B cell (primary cell): Measurements from ENCODE around the gene WDR1. TPM values are rescaled to one million over a fixed set of nuclear protein-coding genes. Genes with fewer than 3 reads are reported as not detected.

Source experiments
- ATAC-seq: fragments of 200-7000 bp; cut with Tn5 transposase; one replicate; pipeline ENCODE4 v1.10.0; 2021; ENCODE audit warnings: low read depth, mild to moderate bottlenecking, moderate number of reproducible peaks, moderate library complexity
- CTCF ChIA-PET: fragments of 350-600 bp; sonication (Branson Sonifier 250); formaldehyde crosslinking; loops from one replicate; lab custom pipeline; 2021; ENCODE audit warnings: antibody characterized with exemption, inconsistent platforms; lab: Charles Lee
- POLR2A ChIA-PET: fragments of 350-600 bp; sonication (Branson Sonifier 250); formaldehyde crosslinking; loops from one replicate; lab custom pipeline; 2021; ENCODE audit warnings: antibody characterized with exemption; lab: Charles Lee
- DNase-seq: peaks from one replicate; pipeline ENCODE4 v3.0.0; 2013
- H2AFZ ChIP-seq: 2 replicates; pipeline ENCODE4 v1.6.1; 2012; ENCODE audit warnings: mild to moderate bottlenecking, low read depth, low read length; ENCODE audit not compliant: insufficient read depth, poor library complexity, severe bottlenecking
- H3K27ac ChIP-seq, 2 donors: 1 replicate in 1 of 2; 2 replicates in 1 of 2; pipeline ENCODE4 v1.5.1; 2012 to 2013; ENCODE audit warnings: low read length in 2 of 2, mild to moderate bottlenecking in 2 of 2, moderate library complexity in 1 of 2
- H3K27me3 ChIP-seq, 4 experiments: fragments of 200-600 bp in 1 of 4; sonication (generic) in 1 of 4; replicated peaks in 1 of 4; 1 replicate in 2 of 4; 2 replicates in 2 of 4; pipeline versions ENCODE4 v1.6.1 to v1.7.0; 2013 to 2016; ENCODE audit warnings: low read length in 3 of 4, mild to moderate bottlenecking in 2 of 4, mixed read lengths in 1 of 4, moderate library complexity in 1 of 4; ENCODE audit not compliant: insufficient read depth in 4 of 4, control insufficient read depth in 3 of 4; ENCODE audit errors: control extremely low read depth in 1 of 4
- H3K36me3 ChIP-seq, 2 experiments: replicated peaks in 1 of 2; 1 replicate in 1 of 2; 2 replicates in 1 of 2; pipeline versions ENCODE4 v1.6.1 to v1.7.1; 2013; ENCODE audit warnings: low read length in 1 of 2; ENCODE audit not compliant: insufficient read depth in 2 of 2, control insufficient read depth in 1 of 2; ENCODE audit errors: control extremely low read depth in 1 of 2, extremely low read depth in 1 of 2
- H3K4me1 ChIP-seq, 2 donors: fragments of 200-600 bp in 1 of 2; sonication (generic) in 1 of 2; 1 replicate in 1 of 2; 2 replicates in 1 of 2; pipeline versions ENCODE4 v1.5.1 to v1.6.1; 2013 to 2017; ENCODE audit warnings: low read length in 2 of 2; ENCODE audit not compliant: control insufficient read depth in 2 of 2, insufficient read depth in 2 of 2
- H3K4me2 ChIP-seq: replicated peaks from 2 replicates; pipeline ENCODE3; 2012; ENCODE audit warnings: mild to moderate bottlenecking, low read depth, low read length; ENCODE audit not compliant: poor library complexity, severe bottlenecking
- H3K4me3 ChIP-seq, 5 experiments: fragments of 200-600 bp in 1 of 5; sonication (generic) in 1 of 5; 1 replicate in 3 of 5; 2 replicates in 2 of 5; pipeline versions ENCODE4 v1.5.1 to v1.7.0; 2011 to 2016; ENCODE audit warnings: low read length in 4 of 5, mild to moderate bottlenecking in 4 of 5, low read depth in 2 of 5, control low read depth in 1 of 5, moderate library complexity in 1 of 5; ENCODE audit not compliant: insufficient read depth in 1 of 5; ENCODE audit errors: control extremely low read depth in 1 of 5, extremely low read depth in 1 of 5
- H3K79me2 ChIP-seq: fragments of 200-600 bp; sonication (generic); one replicate; pipeline ENCODE4 v1.6.0; 2016; ENCODE audit warnings: low read length; ENCODE audit not compliant: control insufficient read depth, insufficient read depth
- H3K9ac ChIP-seq: fragments of 200-600 bp; sonication (generic); 2 replicates; pipeline ENCODE4 v1.6.1; 2017; ENCODE audit warnings: mild to moderate bottlenecking, low read length, moderate library complexity
- H3K9me3 ChIP-seq, 3 donors: one replicate each; pipeline versions ENCODE4 v1.6.1 to v1.7.1; 2013; ENCODE audit warnings: low read length in 2 of 3; ENCODE audit not compliant: control insufficient read depth in 2 of 3, insufficient read depth in 1 of 3; ENCODE audit errors: control extremely low read depth in 1 of 3
- H4K20me1 ChIP-seq: 2 replicates; pipeline ENCODE4 v1.6.0; 2012; ENCODE audit warnings: mild to moderate bottlenecking, low read length; ENCODE audit not compliant: insufficient read depth, control insufficient read depth, poor library complexity, severe bottlenecking
- H3K27ac Mint-ChIP-seq: one replicate; pipeline ENCODE4 v1.8.0; 2021; ENCODE audit warnings: mixed read lengths
- H3K27me3 Mint-ChIP-seq: one replicate; pipeline ENCODE4 v1.8.0; 2021; ENCODE audit warnings: mixed read lengths
- H3K4me1 Mint-ChIP-seq: one replicate; pipeline ENCODE4 v1.8.0; 2021; ENCODE audit warnings: mixed read lengths
- H3K4me3 Mint-ChIP-seq: one replicate; pipeline ENCODE4 v1.8.0; 2021; ENCODE audit warnings: mixed read lengths
- H3K9me3 Mint-ChIP-seq: one replicate; pipeline ENCODE4 v1.8.0; 2022; ENCODE audit warnings: mixed read lengths; ENCODE audit not compliant: insufficient read depth
- EZH2 ChIP-seq: IDR thresholded peaks from 2 replicates; pipeline ENCODE4 v1.6.1; 2012; ENCODE audit warnings: borderline replicate concordance, low read depth, mild to moderate bottlenecking, moderate library complexity, low read length; ENCODE audit not compliant: insufficient read depth, poor library complexity, severe bottlenecking
- WGBS: methylation state at CpG from one replicate; pipeline ENCODE4 v1.1.5; 2013; ENCODE audit warnings: missing lambda C conversion rate; ENCODE audit not compliant: insufficient coverage; 5-methylcytosine and 5-hydroxymethylcytosine counted together
- intact Hi-C: fragments of 100-400 bp; cut with micrococcal nuclease; formaldehyde crosslinking; loops from one replicate; pipeline ENCODE4 v1.10.0; 2022
- polyA plus RNA-seq: library from polyadenylated mRNA; depleted of rRNA; stranded (reverse); fragments of >200 nt; gene quantifications from 2 replicates; pipeline ENCODE4 v1.2.3, GENCODE V29; 2012
- total RNA-seq, 2 donors: library from RNA; stranded (reverse); fragments of 120-200 nt in 1 of 2; gene quantifications; 1 replicate in 1 of 2; 2 replicates in 1 of 2; pipeline versions ENCODE4 v1.2.3 to v1.2.4, GENCODE V29; 2013 to 2022
- TF ChIP-seq, protein P1 (sequence below): fragments of 200-600 bp; IDR thresholded peaks from one replicate; pipeline ENCODE4 v1.8.0; 2022; ENCODE audit warnings: antibody characterized with exemption, mild to moderate bottlenecking

WDR1 gene
- total and polyA plus RNA-seq, 2 donors (not counting 1 experiment from before 2014, with no cell fraction given) = 134 to 217 TPM

DNA sequence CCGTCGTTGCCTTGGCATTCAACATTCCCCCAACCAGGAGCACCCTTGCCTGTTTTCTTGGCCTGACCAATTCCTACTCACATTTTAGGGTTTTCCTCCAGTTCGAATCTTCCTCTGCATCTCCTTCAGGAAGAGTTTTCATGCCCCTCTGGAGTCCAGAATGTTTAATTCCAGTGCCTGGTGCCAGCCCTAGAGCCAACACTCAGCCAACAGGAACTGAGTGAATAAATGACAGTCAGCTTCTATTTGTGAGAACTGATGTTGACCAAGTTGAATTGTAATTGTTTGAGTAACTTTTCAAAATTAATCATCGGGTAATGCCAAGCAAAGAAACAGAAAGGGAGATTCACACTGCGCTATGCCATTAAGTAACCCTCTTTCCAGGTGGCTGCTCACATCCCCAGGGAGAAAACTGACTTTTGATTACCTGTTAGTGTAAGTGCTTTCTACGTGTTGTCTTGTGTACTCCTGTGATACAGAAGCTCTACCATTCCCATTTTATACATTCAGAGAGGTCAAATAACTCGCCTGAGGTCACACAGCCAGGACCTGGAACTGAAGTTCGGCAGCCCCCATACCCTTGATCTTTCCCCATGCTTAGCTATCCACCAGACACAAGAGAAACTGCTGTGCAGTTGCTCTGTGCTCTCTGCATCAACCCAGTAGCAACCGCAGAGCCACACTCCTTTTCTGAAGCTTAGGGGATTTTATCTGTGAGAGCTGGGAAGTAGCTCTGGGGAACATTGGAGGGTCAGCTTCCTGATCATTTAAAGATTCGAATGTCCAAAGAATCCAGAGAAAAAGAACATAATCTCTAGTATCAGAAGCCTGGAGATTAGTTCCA lies 76.3 kb downstream of the WDR1 start:
- H3K9ac ChIP-seq = no peak overlapping the region
- no peaks in the 10 kb centered on the region for H3K79me2 ChIP-seq
- DNase-seq = no peak
- H3K9me3 Mint-ChIP-seq = peaks cover 8% of the 10 kb centered on the region
- no peaks in the 10 kb centered on the region for H4K20me1 ChIP-seq
- H3K27me3 Mint-ChIP-seq = no peaks in the 10 kb centered on the region
- H3K4me3 ChIP-seq = no peak overlapping the region
- no peak for TF ChIP-seq EZH2
- TF ChIP-seq, protein P1, sequence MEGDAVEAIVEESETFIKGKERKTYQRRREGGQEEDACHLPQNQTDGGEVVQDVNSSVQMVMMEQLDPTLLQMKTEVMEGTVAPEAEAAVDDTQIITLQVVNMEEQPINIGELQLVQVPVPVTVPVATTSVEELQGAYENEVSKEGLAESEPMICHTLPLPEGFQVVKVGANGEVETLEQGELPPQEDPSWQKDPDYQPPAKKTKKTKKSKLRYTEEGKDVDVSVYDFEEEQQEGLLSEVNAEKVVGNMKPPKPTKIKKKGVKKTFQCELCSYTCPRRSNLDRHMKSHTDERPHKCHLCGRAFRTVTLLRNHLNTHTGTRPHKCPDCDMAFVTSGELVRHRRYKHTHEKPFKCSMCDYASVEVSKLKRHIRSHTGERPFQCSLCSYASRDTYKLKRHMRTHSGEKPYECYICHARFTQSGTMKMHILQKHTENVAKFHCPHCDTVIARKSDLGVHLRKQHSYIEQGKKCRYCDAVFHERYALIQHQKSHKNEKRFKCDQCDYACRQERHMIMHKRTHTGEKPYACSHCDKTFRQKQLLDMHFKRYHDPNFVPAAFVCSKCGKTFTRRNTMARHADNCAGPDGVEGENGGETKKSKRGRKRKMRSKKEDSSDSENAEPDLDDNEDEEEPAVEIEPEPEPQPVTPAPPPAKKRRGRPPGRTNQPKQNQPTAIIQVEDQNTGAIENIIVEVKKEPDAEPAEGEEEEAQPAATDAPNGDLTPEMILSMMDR = no peak
- no peak overlapping the region for H3K27ac ChIP-seq
- ChIA-PET POLR2A (no interaction called here), CTCF (no interaction called here)
- peaks cover 7% of the 10 kb centered on the region for H3K4me1 Mint-ChIP-seq
- intact Hi-C loops = no loop called here
- WGBS = 89% methylated on average over 6 of the region's 10 CpGs
- H3K4me1 ChIP-seq = peaks cover 0 to 2% of the 10 kb centered on the region in 2 donors
- H2AFZ ChIP-seq = no peak overlapping the region
- H3K36me3 ChIP-seq = no peaks in the 10 kb centered on the region
- no peak for ATAC-seq
- H3K27me3 ChIP-seq = no peaks in the 10 kb centered on the region
- no peak overlapping the region for H3K4me2 ChIP-seq
- H3K27ac Mint-ChIP-seq = no peak overlapping the region
- peaks cover 2 to 9% (median 4%) of the 10 kb centered on the region in 3 donors for H3K9me3 ChIP-seq
- no peak overlapping the region for H3K4me3 Mint-ChIP-seq

DNA sequence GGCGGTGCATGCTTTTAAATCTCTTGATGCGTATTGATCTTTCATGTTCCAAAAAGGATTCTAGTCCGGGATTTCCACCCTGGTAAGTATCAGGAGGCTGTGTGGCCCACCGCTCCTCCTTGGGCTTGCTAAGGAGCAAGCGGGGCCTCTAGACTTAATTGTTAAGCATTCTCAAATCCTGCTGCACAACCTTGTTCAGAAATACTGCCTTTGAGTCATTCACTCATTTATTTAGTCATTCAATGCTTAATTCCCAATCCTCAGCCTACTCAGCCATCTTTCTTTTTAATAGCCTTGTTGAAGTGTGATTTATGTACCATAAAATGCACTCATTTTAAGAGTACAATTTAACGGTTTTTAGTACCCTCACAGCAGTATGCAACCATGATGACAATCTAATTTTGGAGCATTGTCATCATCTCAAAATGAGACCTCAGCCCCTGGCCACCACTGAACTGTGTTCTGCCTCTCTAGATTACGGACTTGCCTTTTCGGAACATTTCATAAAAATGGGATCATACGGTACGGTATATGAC lies 79.7 kb downstream of the WDR1 start:
- TF ChIP-seq, protein P1 = no peak
- no peak for TF ChIP-seq EZH2
- no peak overlapping the region for H3K4me3 Mint-ChIP-seq

More for the DNA sequence above, 79.7 kb downstream of the WDR1 start:
- Histone ChIP-seq H3K79me2 (no peaks in the 10 kb centered on the region), H3K36me3 (no peaks in the 10 kb centered on the region), H3K27me3 (peaks cover 0 to 6% (median 0%) of the 10 kb centered on the region in 4 experiments), H3K4me1 (peaks cover 8 to 16% of the 10 kb centered on the region in 2 donors), H3K9ac (no peak overlapping the region), H3K27ac (no peak overlapping the region), H3K4me3 (no peak overlapping the region), H4K20me1 (no peaks in the 10 kb centered on the region), H3K9me3 (peaks cover 0 to 1% (median 0%) of the 10 kb centered on the region in 3 donors), H3K4me2 (no peak overlapping the region), H2AFZ (no peak overlapping the region)
- Mint-ChIP-seq H3K4me1 (peaks cover 20% of the 10 kb centered on the region), H3K27ac (no peak overlapping the region), H3K27me3 (peaks cover 7% of the 10 kb centered on the region), H3K9me3 (no peaks in the 10 kb centered on the region)
- POLR2A ChIA-PET = no interaction called here
- intact Hi-C loops = no loop called here
- DNase-seq = no peak
- no peak for ATAC-seq
- CTCF ChIA-PET = no interaction called here
- WGBS = 88% methylated on average over 10 of the region's 10 CpGs
